GM12878 (cell line): ENCODE results near the gene PDGFB. TPM values are rescaled to one million over a fixed set of nuclear protein-coding genes. Genes with fewer than 3 reads are reported as not detected.

Experiments
- ATAC-seq: fragments of 200-7000 bp; cut with Tn5 transposase; 3 replicates; pipeline ENCODE4 v1.9.1; 2020; ENCODE audit warnings: mild to moderate bottlenecking, moderate library complexity
- BruUV-seq: library from RNA; stranded (reverse); fragments of 400-500 nt; replicated peaks from 2 replicates; lab custom pipeline; 2021; lab: Mats Ljungman, UMichigan
- CTCF ChIA-PET: fragments of 300-600 bp; sonication (Branson Sonifier 250); formaldehyde crosslinking; extraction: SDS; loops from one replicate; lab custom pipeline; 2021; ENCODE audit warnings: inconsistent platforms; lab: Yijun Ruan, JAX
- POLR2A ChIA-PET: fragments of 350-600 bp; formaldehyde crosslinking; extraction: SDS; loops from one replicate; lab custom pipeline; 2021; ENCODE audit warnings: inconsistent platforms; lab: Charles Lee
- RAD21 ChIA-PET: fragments of 300-600 bp; sonication (Branson Sonifier 250); formaldehyde crosslinking; loops from one replicate; lab custom pipeline; 2023; ENCODE audit warnings: antibody characterized with exemption; ENCODE audit not compliant: unreplicated experiment; lab: Charles Lee
- SMC1A ChIA-PET: fragments of 300-600 bp; sonication (Branson Sonifier 250); formaldehyde crosslinking; loops from one replicate; lab custom pipeline; 2023; ENCODE audit not compliant: unreplicated experiment, uncharacterized antibody; lab: Charles Lee
- DNase-seq: peaks from one replicate; pipeline ENCODE4 v3.0.0-alpha.2; 2011; ENCODE audit warnings: low read depth, low spot score
- FAIRE-seq: peaks from 3 replicates; lab custom pipeline; 2011; peaks lifted over from hg19 to GRCh38; lab: Jason Lieb, UNC
- H2AFZ ChIP-seq: 2 replicates; pipeline ENCODE4 v1.6.0; 2011; ENCODE audit warnings: low read depth, low read length, control low read depth; ENCODE audit not compliant: control insufficient read depth
- H3K27ac ChIP-seq: 2 replicates; pipeline ENCODE4 v1.5.1; 2011; ENCODE audit warnings: control low read depth; ENCODE audit not compliant: control insufficient read depth, insufficient read depth
- H3K27me3 ChIP-seq, 2 experiments: replicated peaks in 1 of 2; 2 replicates each; pipeline versions ENCODE4 v1.6.0 to v1.6.1; 2011; ENCODE audit warnings: low read length in 1 of 2; ENCODE audit not compliant: control insufficient read depth in 2 of 2, insufficient read depth in 2 of 2
- H3K36me3 ChIP-seq, 2 experiments: 2 replicates each; pipeline ENCODE4 v1.5.1; 2011; ENCODE audit warnings: low read length in 1 of 2; ENCODE audit not compliant: control insufficient read depth in 2 of 2, insufficient read depth in 2 of 2
- H3K4me1 ChIP-seq: 2 replicates; pipeline ENCODE4 v1.6.1; 2011; ENCODE audit warnings: mild to moderate bottlenecking, low read length, moderate library complexity, mixed read lengths; ENCODE audit not compliant: control insufficient read depth, insufficient read depth
- H3K4me2 ChIP-seq: 2 replicates; pipeline ENCODE4 v1.6.0; 2011; ENCODE audit warnings: control low read depth; ENCODE audit not compliant: control insufficient read depth, insufficient read depth
- H3K4me3 ChIP-seq: fragments of 200-600 bp; sonication (generic); 2 replicates; pipeline ENCODE4 v1.5.1; 2016
- H3K79me2 ChIP-seq: 2 replicates; pipeline ENCODE4 v1.6.0; 2011; ENCODE audit warnings: low read length; ENCODE audit not compliant: control insufficient read depth, insufficient read depth
- H3K9ac ChIP-seq: 2 replicates; pipeline ENCODE4 v1.8.0; 2011; ENCODE audit warnings: low read length, control low read depth, mixed read lengths; ENCODE audit not compliant: control insufficient read depth, insufficient read depth
- H3K9me3 ChIP-seq: replicated peaks from 3 replicates; pipeline ENCODE4 v1.5.1; 2011; ENCODE audit warnings: mild to moderate bottlenecking, low read length; ENCODE audit not compliant: control insufficient read depth, insufficient read depth
- H4K20me1 ChIP-seq: 2 replicates; pipeline ENCODE4 v1.6.0; 2011; ENCODE audit not compliant: control insufficient read depth, insufficient read depth
- BHLHE40 ChIP-seq, 2 experiments: fragments of 450-650 bp in 1 of 2; IDR thresholded peaks; 2 replicates each; pipeline ENCODE4 v1.6.1; 2011 to 2017; ENCODE audit warnings: low read depth in 2 of 2, borderline replicate concordance in 1 of 2, improper control_type of control experiment in 1 of 2, low read length in 1 of 2, mild to moderate bottlenecking in 1 of 2
- E2F8 ChIP-seq: fragments of 450-650 bp; IDR thresholded peaks from 2 replicates; pipeline ENCODE4 v1.6.1; 2018; ENCODE audit warnings: mild to moderate bottlenecking, low read depth, moderate library complexity; ENCODE audit not compliant: partially characterized antibody
- NRF1 ChIP-seq: conservative IDR thresholded peaks from 2 replicates; pipeline ENCODE4 v1.6.1; 2011; ENCODE audit warnings: mild to moderate bottlenecking, low read depth, low read length, improper control_type of control experiment
- PAX5 ChIP-seq: IDR thresholded peaks from 2 replicates; pipeline ENCODE4 v1.6.1; 2011; ENCODE audit warnings: low read depth, low read length, borderline replicate concordance
- RAD21 ChIP-seq: IDR thresholded peaks from 2 replicates; pipeline ENCODE4 v1.6.1; 2011; ENCODE audit warnings: mild to moderate bottlenecking, low read depth, low read length, moderate library complexity; ENCODE audit not compliant: insufficient read depth
- SPI1 ChIP-seq: IDR thresholded peaks from 2 replicates; pipeline ENCODE4 v1.6.1; 2011; ENCODE audit warnings: low read depth, mild to moderate bottlenecking, low read length, moderate library complexity, borderline replicate concordance; ENCODE audit not compliant: insufficient read depth
- TAF1 ChIP-seq: IDR thresholded peaks from 2 replicates; pipeline ENCODE4 v1.6.1; 2011; ENCODE audit warnings: mild to moderate bottlenecking, low read depth, low read length, borderline replicate concordance
- TBL1XR1 ChIP-seq: IDR thresholded peaks from 2 replicates; pipeline ENCODE4 v1.6.1; 2012; ENCODE audit warnings: low read depth, low read length, improper control_type of control experiment
- WGBS: methylation state at CpG from one replicate; pipeline ENCODE4 v1.1.6; 2016; ENCODE audit warnings: low lambda C conversion rate; ENCODE audit not compliant: insufficient replicate concordance, insufficient coverage; ENCODE audit errors: missing lambda C conversion rate; 5-methylcytosine and 5-hydroxymethylcytosine counted together
- in situ Hi-C: fragments of 300-500 bp; cut with MboI; formaldehyde crosslinking; loops from 9 replicates; pipeline ENCODE4 v1.14.3; 2018; ENCODE audit warnings: mixed read lengths
- intact Hi-C: fragments of 100-400 bp; cut with micrococcal nuclease; formaldehyde crosslinking; loops from one replicate; pipeline ENCODE4 v1.14.2; 2022; ENCODE audit not compliant: unreplicated experiment
- polyA plus RNA-seq, 11 experiments: library from polyadenylated mRNA; depleted of rRNA in 4 of 11; unstranded in 6 of 11; stranded (reverse) in 5 of 11; fragments of >200 nt; fragmentation: Nextera tagmentation in 4 of 11; fragmentation: Illumina TruSeq in 1 of 11; extraction: Ambion mirVana in 4 of 11; extraction: Trizol in 1 of 11; gene quantifications; 1 replicate in 1 of 11; 2 replicates in 10 of 11; pipeline versions ENCODE4 v1.2.1 to v1.2.3, GENCODE V29; 2011 to 2016; ENCODE audit warnings: inconsistent platforms in 2 of 11, missing spikeins in 2 of 11, low read depth in 1 of 11
- total RNA-seq, 4 experiments: library from RNA; depleted of rRNA in 3 of 4; stranded (reverse); fragments of >200 nt in 3 of 4; fragmentation: Illumina TruSeq in 1 of 4; extraction: Trizol in 1 of 4; gene quantifications; 2 replicates each; pipeline versions ENCODE4 v1.2.1 to v1.2.3, GENCODE V29; 2013 to 2021

The PDGFB gene
- total and polyA plus RNA-seq, 10 of the 15 experiments (the other 5 are each of a cell fraction or from before 2014, with no cell fraction given), result 0.13 to 1.1 (median 0.56) TPM; not detected in 1

- no peak for FAIRE-seq
- H3K27me3 ChIP-seq, result no peaks in the 10 kb centered on the region; a peak in 1 of 4 replicates
- H3K36me3 ChIP-seq, result no peaks in the 10 kb centered on the region
- no peaks in the 10 kb centered on the region for H3K9me3 ChIP-seq
- H3K79me2 ChIP-seq, result no peaks in the 10 kb centered on the region
- no peak for DNase-seq
- POLR2A ChIA-PET, result no interaction called here
- no peak overlapping the region for H3K9ac ChIP-seq
- H3K4me2 ChIP-seq, result no peak overlapping the region
- H4K20me1 ChIP-seq, result no peaks in the 10 kb centered on the region
- no peak overlapping the region for H2AFZ ChIP-seq
- WGBS, result 54% methylated on average over 12 of the region's 12 CpGs
- H3K4me1 ChIP-seq, result peaks cover under 1% of the 10 kb centered on the region; the same call in 1 of the 2 replicates
- no peak overlapping the region for H3K4me3 ChIP-seq
- intact Hi-C loops (no loop called here), in situ Hi-C loops (no loop called here)
- no TSS peak for BruUV-seq
- TF ChIP-seq SPI1 (no peak), TAF1 (no peak), TBL1XR1 (no peak), BHLHE40 (IDR thresholded peaks at IDR 0.05; ENCODE audit: borderline replicate concordance in 1 of 2, low read depth in 2 of 2, low read length in 1 of 2) (no peak), E2F8 (no peak), PAX5 (no peak), RAD21 (no peak), NRF1 (no peak)
- ATAC-seq, result peak; percentile 64
- RAD21 ChIA-PET, result no interaction called here
- SMC1A ChIA-PET, result interaction anchor here (1.2 kb wide), 1 partner anchor 75 kb away, joined by 3 read pairs; no protein-coding TSS in a partner anchor
- CTCF ChIA-PET, result interaction anchor here (1.1 to 3.1 kb wide), 3 partner anchors 18 to 57 kb away, joined by 3 to 12 read pairs (median 3); no protein-coding TSS in a partner anchor
- H3K27ac ChIP-seq, result no peak overlapping the region
Measured at GRCh38 chr22:39227542-39228272, 17.1 kb downstream of the PDGFB start.
